Spleen (tissue), 3 donors: ENCODE measurements around the gene CDC27.

Source experiments
- POLR2A ChIP-seq, 3 donors: fragments of 450-650 bp; IDR thresholded peaks; one replicate each; pipeline ENCODE4 v1.5.1; 2017; ENCODE audit warnings: antibody characterized with exemption in 3 of 3, mild to moderate bottlenecking in 1 of 3
- POLR2AphosphoS5 ChIP-seq, 3 donors: sonication (generic); formaldehyde crosslinking; IDR thresholded peaks; one replicate each; pipeline ENCODE4 v1.5.1; 2017; ENCODE audit warnings: antibody characterized with exemption in 3 of 3

DNA sequence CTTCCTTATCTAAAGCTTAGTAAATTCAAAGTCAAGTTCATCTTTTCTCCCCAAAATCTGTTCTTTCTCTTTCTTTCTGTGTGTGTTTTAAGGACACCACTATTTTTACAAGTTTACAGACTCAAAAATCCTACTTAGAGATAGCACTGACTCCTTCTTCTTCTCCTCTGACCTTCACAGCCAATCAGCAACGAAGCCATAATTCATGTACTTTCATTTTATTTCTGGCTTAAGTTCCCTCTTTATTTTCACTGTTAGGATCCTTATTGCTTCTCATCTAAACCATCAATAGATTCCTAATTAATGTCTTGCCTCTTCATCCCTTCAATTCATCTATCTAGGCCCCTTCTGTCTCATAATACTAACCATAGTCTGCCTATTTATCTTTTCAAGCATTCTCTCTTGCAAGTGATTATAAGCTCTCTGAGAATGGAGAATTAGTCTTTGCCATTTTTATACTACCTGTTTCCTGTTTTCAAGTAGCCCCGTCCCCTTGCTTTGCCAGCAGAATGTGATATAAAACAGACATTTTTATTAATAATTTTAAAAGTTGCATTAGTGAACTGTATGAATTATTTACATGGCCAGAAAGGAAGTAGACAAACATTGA is 27.0 kb downstream of the CDC27 start:
- TF ChIP-seq POLR2AphosphoS5 (IDR thresholded peaks at IDR 0.05) (no peak), POLR2A (IDR thresholded peaks at IDR 0.05) (no peak)
